Naive thymus-derived CD8-positive, alpha-beta T cell (primary cell): Measurements from ENCODE around the gene TUBG2. TPM values are rescaled to one million over a fixed set of nuclear protein-coding genes. Genes with fewer than 3 reads are reported as not detected.
"Not testable (repeated sequence)": the region's sequence is repeated elsewhere in the genome, so short reads cannot be mapped to it uniquely, and the experiment has no call there.

Experiments
- ATAC-seq, 2 donors: fragments of 150-1000 bp; cut with Tn5 transposase in 1 of 2; sonication (Bioruptor Pico), chemical (Tn5 transposase) in 1 of 2; 1 replicate in 1 of 2; 2 replicates in 1 of 2; pipeline ENCODE4 v1.10.0; 2021; ENCODE audit warnings: mild to moderate bottlenecking in 2 of 2, moderate library complexity in 2 of 2
- POLR2A ChIA-PET: fragments of 350-600 bp; sonication (Branson Sonifier 250); formaldehyde crosslinking; loops from one replicate; lab custom pipeline; 2021; ENCODE audit warnings: antibody characterized with exemption; lab: Charles Lee
- DNase-seq, 10 donors: peaks; one replicate each; pipeline versions ENCODE4 v3.0.0 to v3.0.0-alpha.2; 2020 to 2022
- H3K27ac Mint-ChIP-seq, 10 donors: one replicate each; pipeline ENCODE4 v1.8.0; 2020 to 2022; ENCODE audit warnings: mild to moderate bottlenecking in 10 of 10, mixed read lengths in 10 of 10, moderate library complexity in 4 of 10, inconsistent platforms in 1 of 10
- H3K27me3 Mint-ChIP-seq, 5 donors: one replicate each; pipeline ENCODE4 v1.8.0; 2021 to 2022; ENCODE audit warnings: mixed read lengths in 5 of 5
- H3K36me3 Mint-ChIP-seq, 3 donors: one replicate each; pipeline ENCODE4 v1.8.0; 2020 to 2022; ENCODE audit warnings: mixed read lengths in 3 of 3, mild to moderate bottlenecking in 2 of 3, inconsistent platforms in 1 of 3
- H3K4me1 Mint-ChIP-seq, 4 donors: one replicate each; pipeline ENCODE4 v1.8.0; 2021 to 2022; ENCODE audit warnings: mixed read lengths in 4 of 4
- H3K4me3 Mint-ChIP-seq, 10 donors: one replicate each; pipeline ENCODE4 v1.8.0; 2020 to 2022; ENCODE audit warnings: mild to moderate bottlenecking in 10 of 10, mixed read lengths in 10 of 10, moderate library complexity in 6 of 10, inconsistent platforms in 1 of 10
- H3K9me3 Mint-ChIP-seq, 9 donors: one replicate each; pipeline ENCODE4 v1.8.0; 2020 to 2022; ENCODE audit warnings: mixed read lengths in 9 of 9, mild to moderate bottlenecking in 3 of 9, inconsistent platforms in 1 of 9, moderate library complexity in 1 of 9
- polyA plus RNA-seq, 3 donors: library from polyadenylated mRNA; unstranded; fragments of 300-500 nt; fragmentation: Illumina TruSeq; gene quantifications; one replicate each; pipeline ENCODE4 v1.2.3, GENCODE V29; 2021
- total RNA-seq, 8 experiments: library from RNA in 2 of 8; stranded (reverse) in 2 of 8; gene quantifications; one replicate each; pipeline ENCODE4 v1.2.3 and lab custom pipeline; 2021 to 2026

TUBG2 gene
- total and polyA plus RNA-seq, 5 experiments from 2014 or later: 4.9 to 22.1 (median 6.9) TPM

- ATAC-seq: no peak
- H3K4me1 Mint-ChIP-seq: peaks cover 11 to 25% (median 18%) of the 10 kb centered on the region in 4 donors
- H3K27ac Mint-ChIP-seq: peak overlapping the region in 1 of 10 donors; percentile 27
- peak overlapping the region in 8 of 10 donors; percentile 19 to 75 (median 42) for H3K4me3 Mint-ChIP-seq
- no peaks in the 10 kb centered on the region for H3K9me3 Mint-ChIP-seq
- POLR2A ChIA-PET: interaction anchor here (0.7 to 2.7 kb wide), 3 partner anchors 18 to 51 kb away, joined by 3 to 8 read pairs (median 3); partner anchors contain the start of genes RETREG3 and TUBG1
- DNase-seq: no peak
- peaks cover 0 to 28% (median 6%) of the 10 kb centered on the region in 3 donors for H3K36me3 Mint-ChIP-seq
- peaks cover 0 to 3% (median 0%) of the 10 kb centered on the region in 5 donors for H3K27me3 Mint-ChIP-seq
Measured at GRCh38 chr17:42660692-42661345, 1.7 kb downstream of the TUBG2 start.

- H3K4me1 Mint-ChIP-seq: peaks cover 5 to 9% (median 6%) of the 10 kb centered on the region in 4 donors
- ATAC-seq: no peak
- POLR2A ChIA-PET: no interaction called here
- peaks cover 0 to 41% (median 13%) of the 10 kb centered on the region in 3 donors for H3K36me3 Mint-ChIP-seq
- no peak for DNase-seq
- no peak overlapping the region for H3K4me3 Mint-ChIP-seq
- H3K27me3 Mint-ChIP-seq: peaks cover 0 to 8% (median 7%) of the 10 kb centered on the region in 5 donors
- H3K9me3 Mint-ChIP-seq: no peaks in the 10 kb centered on the region
- no peak overlapping the region for H3K27ac Mint-ChIP-seq
Measured at GRCh38 chr17:42665581-42666001, 6.5 kb downstream of the TUBG2 start.

DNA sequence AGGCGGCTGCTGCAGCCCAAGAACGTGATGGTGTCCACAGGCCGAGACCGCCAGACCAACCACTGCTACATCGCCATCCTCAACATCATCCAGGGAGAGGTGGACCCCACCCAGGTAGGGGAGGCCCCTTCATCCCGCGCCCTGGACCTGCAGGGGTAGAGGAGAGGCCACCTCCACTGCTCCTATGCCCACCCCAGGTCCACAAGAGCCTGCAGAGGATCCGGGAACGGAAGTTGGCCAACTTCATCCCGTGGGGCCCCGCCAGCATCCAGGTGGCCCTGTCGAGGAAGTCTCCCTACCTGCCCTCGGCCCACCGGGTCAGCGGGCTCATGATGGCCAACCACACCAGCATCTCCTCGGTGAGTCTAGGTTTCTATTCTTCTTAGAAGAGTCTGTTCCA lies 7.0 kb downstream of the TUBG2 start:
- H3K27me3 Mint-ChIP-seq: peaks cover 0 to 13% (median 8%) of the 10 kb centered on the region in 5 donors

GRCh38 chr17:42667088-42667951 lies 8.2 kb downstream of the TUBG2 start:
- no peak overlapping the region for H3K27ac Mint-ChIP-seq
- peaks cover 0 to 34% (median 13%) of the 10 kb centered on the region in 3 donors for H3K36me3 Mint-ChIP-seq
- no peak for DNase-seq
- POLR2A ChIA-PET: interaction anchor here (0.8 to 1.3 kb wide), 3 partner anchors 9 to 76 kb away, joined by 3 read pairs; partner anchors contain the start of gene PLEKHH3
- H3K4me1 Mint-ChIP-seq: peaks cover 10 to 19% (median 19%) of the 10 kb centered on the region in 4 donors
- H3K27me3 Mint-ChIP-seq: peaks cover 6 to 23% (median 14%) of the 10 kb centered on the region in 5 donors
- H3K4me3 Mint-ChIP-seq: no peak overlapping the region
- ATAC-seq: no peak
- H3K9me3 Mint-ChIP-seq: no peaks in the 10 kb centered on the region

More for the DNA sequence above, 7.0 kb downstream of the TUBG2 start:
- POLR2A ChIA-PET: interaction anchor here (1.3 kb wide), 1 partner anchor 14 kb away, joined by 3 read pairs; no protein-coding TSS in a partner anchor
- not testable (repeated sequence) for ATAC-seq, H3K27ac Mint-ChIP-seq, H3K4me3 Mint-ChIP-seq, DNase-seq, H3K9me3 Mint-ChIP-seq
- Mint-ChIP-seq H3K4me1 (peaks cover 5 to 12% (median 11%) of the 10 kb centered on the region in 4 donors), H3K36me3 (peaks cover 0 to 41% (median 13%) of the 10 kb centered on the region in 3 donors)

- Mint-ChIP-seq H3K4me3 (peak overlapping the region in 7 of 10 donors; percentile 45 to 67 (median 55)), H3K4me1 (peaks cover 15 to 27% (median 25%) of the 10 kb centered on the region in 4 donors), H3K27ac (no peak overlapping the region), H3K36me3 (peaks cover 0 to 22% (median 13%) of the 10 kb centered on the region in 3 donors), H3K27me3 (peaks cover 9 to 41% (median 24%) of the 10 kb centered on the region in 5 donors), H3K9me3 (peaks cover 0 to 4% (median 0%) of the 10 kb centered on the region in 9 donors)
- POLR2A ChIA-PET: interaction anchor here (1.0 to 1.2 kb wide), 3 partner anchors 10 to 61 kb away, joined by 3 read pairs; partner anchors contain the start of genes RETREG3 and TUBG2
- ATAC-seq (no peak), DNase-seq (no peak)
Measured at GRCh38 chr17:42669705-42669976, 10.6 kb downstream of the TUBG2 start.

GRCh38 chr17:42669977-42670788 lies 11.1 kb downstream of the TUBG2 start:
- Mint-ChIP-seq H3K27ac (peak overlapping the region in 1 of 10 donors; percentile 38), H3K27me3 (peaks cover 10 to 45% (median 25%) of the 10 kb centered on the region in 5 donors), H3K36me3 (peaks cover 0 to 19% (median 13%) of the 10 kb centered on the region in 3 donors), H3K4me1 (peaks cover 16 to 32% (median 28%) of the 10 kb centered on the region in 4 donors), H3K9me3 (peaks cover 0 to 4% (median 0%) of the 10 kb centered on the region in 9 donors), H3K4me3 (peak overlapping the region; percentile 52 to 80 (median 76))
- ATAC-seq: peak; percentile 83 to 87
- peak in 6 of 10 donors; percentile 32 to 54 (median 48) for DNase-seq
- POLR2A ChIA-PET: interaction anchor here (1.0 to 1.6 kb wide), 5 partner anchors 9 to 61 kb away, joined by 3 to 8 read pairs (median 3); partner anchors contain the start of genes RETREG3 and TUBG2

- Mint-ChIP-seq H3K27ac (peak overlapping the region in 1 of 10 donors; percentile 18), H3K27me3 (peaks cover 10 to 45% (median 25%) of the 10 kb centered on the region in 5 donors)
Measured at GRCh38 chr17:42670789-42671657, 11.9 kb downstream of the TUBG2 start.

DNA sequence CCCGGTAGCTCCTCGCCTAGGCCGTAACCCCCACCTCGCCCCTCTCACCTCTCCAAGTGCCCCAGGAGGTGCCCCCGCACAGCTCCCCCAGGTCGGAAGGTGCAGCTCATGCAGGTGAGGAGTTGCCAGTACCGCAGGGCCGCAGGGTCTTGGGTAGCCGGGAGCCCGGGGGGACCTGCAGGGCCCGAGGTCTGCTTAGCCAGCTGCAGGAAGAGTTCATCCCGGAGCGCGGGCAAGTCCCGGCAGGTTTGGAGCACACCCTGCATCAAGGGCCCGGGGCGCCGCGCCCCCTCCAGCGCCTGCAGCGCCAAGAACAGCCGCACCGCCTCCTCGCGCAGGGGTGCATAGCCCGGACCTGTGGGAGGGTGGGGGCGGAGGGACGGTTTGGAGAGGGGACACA lies 13.0 kb downstream of the TUBG2 start:
- Mint-ChIP-seq H3K27me3 (peaks cover 12 to 52% (median 27%) of the 10 kb centered on the region in 5 donors), H3K4me1 (peaks cover 18 to 37% (median 34%) of the 10 kb centered on the region in 4 donors), H3K27ac (no peak overlapping the region), H3K36me3 (peaks cover 0 to 4% (median 0%) of the 10 kb centered on the region in 3 donors), H3K9me3 (peaks cover 0 to 4% (median 0%) of the 10 kb centered on the region in 9 donors), H3K4me3 (peak overlapping the region in 2 of 10 donors; percentile 52 to 80)
- ATAC-seq (no peak), DNase-seq (no peak)
- POLR2A ChIA-PET: interaction anchor here (0.6 to 1.6 kb wide), 2 partner anchors 13 to 97 kb away, joined by 4 to 5 read pairs; partner anchors contain the start of gene TUBG2

More at GRCh38 chr17:42670789-42671657, 11.9 kb downstream of the TUBG2 start:
- Mint-ChIP-seq H3K36me3 (peaks cover 0 to 11% (median 6%) of the 10 kb centered on the region in 3 donors), H3K4me1 (peaks cover 16 to 32% (median 28%) of the 10 kb centered on the region in 4 donors), H3K4me3 (peak overlapping the region; percentile 52 to 80 (median 75)), H3K9me3 (peaks cover 0 to 4% (median 0%) of the 10 kb centered on the region in 9 donors)
- POLR2A ChIA-PET: interaction anchor here (1.0 to 1.6 kb wide), 3 partner anchors 9 to 62 kb away, joined by 3 to 8 read pairs (median 4); partner anchors contain the start of genes RETREG3 and TUBG2
- ATAC-seq (no peak), DNase-seq (no peak)

DNA sequence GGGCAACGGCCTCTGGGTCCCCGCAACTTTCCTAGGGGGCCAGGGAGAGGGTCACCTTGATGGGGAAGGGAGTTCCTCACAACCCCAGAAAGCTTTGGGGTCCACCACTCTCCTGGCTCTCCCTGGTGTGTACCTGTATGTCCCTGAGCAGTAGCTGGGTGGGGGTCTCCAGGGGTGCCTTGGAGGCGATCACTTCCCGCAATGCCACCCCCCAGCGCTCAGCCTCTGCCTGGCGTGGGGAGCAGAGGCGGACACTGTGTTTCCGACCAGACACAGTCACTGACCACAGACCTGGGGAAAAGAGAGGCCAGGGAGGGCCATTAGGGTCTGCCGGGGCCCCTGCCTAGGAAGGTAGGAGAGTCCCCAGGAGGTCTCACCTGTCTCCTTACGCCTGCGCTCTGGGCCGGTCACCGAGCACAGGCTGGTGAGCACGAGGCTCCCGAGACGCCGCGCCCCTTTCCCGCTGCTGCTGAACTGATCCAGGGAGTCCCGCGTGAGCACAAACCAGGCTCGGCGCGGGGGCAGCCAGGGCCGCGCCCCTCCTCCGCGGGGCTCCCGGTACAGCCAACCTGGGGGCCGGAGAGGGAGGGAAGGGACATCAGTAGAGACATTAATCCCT lies 14.3 kb downstream of the TUBG2 start:
- POLR2A ChIA-PET: interaction anchor here (0.8 to 1.2 kb wide), 2 partner anchors 9 to 14 kb away, joined by 3 to 5 read pairs; partner anchors contain the start of gene TUBG2
- ATAC-seq: no peak
- Mint-ChIP-seq H3K27me3 (peaks cover 13 to 52% (median 27%) of the 10 kb centered on the region in 5 donors), H3K4me1 (peaks cover 18 to 47% (median 43%) of the 10 kb centered on the region in 4 donors), H3K9me3 (peaks cover 0 to 4% (median 0%) of the 10 kb centered on the region in 9 donors), H3K27ac (no peak overlapping the region), H3K4me3 (no peak overlapping the region), H3K36me3 (peaks cover 0 to 2% (median 0%) of the 10 kb centered on the region in 3 donors)
- DNase-seq: no peak
